HuH-7.5 (cell line): ENCODE data around the gene MRPL46.
"Not testable (repeated sequence)": the region's sequence is repeated elsewhere in the genome, so short reads cannot be mapped to it uniquely, and the experiment has no call there.

Experiments used
- DNase-seq: peaks from one replicate; pipeline ENCODE4 v3.0.0; 2011; ENCODE audit warnings: low spot score

The MRPL46 gene

DNA sequence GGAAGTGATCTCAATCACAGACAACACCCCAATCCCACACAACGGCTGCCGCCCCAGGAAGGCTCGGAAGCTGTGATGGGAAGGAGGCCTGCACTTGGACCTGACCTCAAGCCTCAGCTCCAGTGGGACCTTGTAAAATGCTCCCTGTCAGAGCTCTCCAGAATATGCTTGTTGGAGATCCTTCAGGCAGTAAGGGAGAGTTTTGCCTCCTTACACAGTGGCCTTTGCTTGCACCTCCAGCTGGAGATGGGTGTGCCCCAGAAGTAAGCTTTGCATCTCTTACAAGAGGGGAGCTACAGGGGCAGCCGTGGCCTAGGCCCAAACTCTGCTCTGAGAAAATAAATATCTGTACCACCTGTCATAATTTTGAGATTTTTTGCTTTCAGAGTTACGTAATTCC, 10.7 kb upstream of the MRPL46 start:
- no peak for DNase-seq

DNA sequence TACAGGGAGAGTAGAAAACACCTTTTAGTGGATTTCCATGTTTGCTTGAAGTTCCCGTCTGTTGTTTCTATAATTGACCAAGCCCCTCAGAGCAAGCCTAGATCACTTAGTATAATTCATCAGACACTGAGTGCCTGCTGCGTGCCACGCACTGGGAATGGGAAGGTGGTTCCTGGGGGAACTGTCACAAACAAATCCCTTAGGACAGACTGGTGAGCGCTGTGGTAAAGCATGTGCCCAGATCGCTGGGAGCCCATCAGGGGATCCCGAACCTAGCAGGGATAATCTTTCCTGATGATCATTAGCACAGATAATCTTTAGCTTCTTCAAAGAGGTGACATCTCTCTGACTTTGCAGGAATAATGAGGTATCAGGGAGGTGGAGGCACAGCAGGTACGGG, 9.9 kb upstream of the MRPL46 start:
- DNase-seq, result no peak

DNA sequence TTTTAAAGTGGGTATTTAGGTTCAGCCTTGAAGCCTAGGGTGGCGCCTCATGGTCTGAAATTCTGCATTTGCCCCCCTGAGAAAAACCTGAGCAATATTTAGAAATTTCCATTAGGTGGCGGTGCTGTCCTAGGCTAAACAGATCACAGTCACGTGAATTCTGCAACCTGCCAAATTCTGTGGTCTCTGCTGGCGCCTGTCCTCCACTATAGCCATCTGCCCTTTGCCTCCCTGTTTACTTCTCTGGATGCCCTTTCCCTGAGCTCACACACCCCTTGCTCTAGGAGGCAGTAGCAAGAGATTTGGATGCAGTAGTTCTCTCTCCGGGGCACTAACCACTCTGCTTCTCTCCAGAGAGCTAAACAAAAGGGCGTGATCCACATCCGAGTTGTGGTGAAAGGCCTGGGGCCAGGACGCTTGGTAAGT, 9.5 kb upstream of the MRPL46 start:
- peak; percentile 40 for DNase-seq

DNA sequence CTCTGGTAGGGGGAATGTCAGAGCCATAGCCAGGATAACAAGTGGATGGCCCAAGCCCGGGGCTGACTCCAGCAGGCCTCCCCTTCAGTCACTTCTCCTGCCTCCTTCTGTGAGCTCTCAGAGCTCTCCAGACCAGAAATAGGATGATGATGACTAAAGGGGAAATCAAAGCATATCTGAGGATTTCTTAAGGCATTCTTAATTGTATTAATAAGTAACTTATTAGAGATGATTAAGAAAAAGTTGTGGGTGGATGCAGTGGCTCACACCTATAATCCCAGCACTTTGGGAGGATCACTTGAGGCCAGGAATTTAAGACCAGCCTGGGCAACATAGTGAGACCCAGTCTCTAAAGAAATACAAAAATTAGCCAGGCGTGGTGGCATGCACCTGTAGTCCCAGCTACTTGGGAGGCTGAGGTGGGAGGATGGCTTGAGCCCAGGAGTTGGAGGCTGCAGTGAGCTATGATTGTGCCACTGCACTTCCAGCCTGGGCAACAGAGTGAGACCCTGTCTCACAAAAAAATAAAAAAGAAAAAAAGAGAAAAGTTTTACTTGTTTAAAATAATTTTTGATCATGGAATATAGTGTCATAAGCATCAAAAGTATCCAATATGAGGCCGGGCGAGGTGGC, 6.6 kb upstream of the MRPL46 start:
- DNase-seq, result not testable (repeated sequence)

DNA sequence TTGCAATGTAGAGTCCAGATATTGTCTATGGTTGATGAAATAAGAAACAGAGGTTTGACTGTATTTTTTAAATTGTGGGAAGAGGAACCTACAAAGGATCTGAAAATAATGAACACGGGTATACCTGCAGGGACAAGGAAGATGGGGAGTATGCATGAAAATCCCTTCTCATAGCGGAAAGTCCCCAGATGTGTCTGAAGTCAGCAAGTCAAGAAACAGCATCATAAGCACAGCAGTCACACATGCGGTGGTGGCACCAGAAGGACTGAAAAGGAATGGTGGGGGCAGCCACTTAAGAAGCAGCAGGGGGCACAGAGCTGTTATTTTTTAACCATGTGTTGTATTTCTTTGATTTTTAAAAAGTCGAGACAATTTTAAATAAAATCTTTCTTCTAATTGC, 5.0 kb upstream of the MRPL46 start:
- no peak for DNase-seq

DNA sequence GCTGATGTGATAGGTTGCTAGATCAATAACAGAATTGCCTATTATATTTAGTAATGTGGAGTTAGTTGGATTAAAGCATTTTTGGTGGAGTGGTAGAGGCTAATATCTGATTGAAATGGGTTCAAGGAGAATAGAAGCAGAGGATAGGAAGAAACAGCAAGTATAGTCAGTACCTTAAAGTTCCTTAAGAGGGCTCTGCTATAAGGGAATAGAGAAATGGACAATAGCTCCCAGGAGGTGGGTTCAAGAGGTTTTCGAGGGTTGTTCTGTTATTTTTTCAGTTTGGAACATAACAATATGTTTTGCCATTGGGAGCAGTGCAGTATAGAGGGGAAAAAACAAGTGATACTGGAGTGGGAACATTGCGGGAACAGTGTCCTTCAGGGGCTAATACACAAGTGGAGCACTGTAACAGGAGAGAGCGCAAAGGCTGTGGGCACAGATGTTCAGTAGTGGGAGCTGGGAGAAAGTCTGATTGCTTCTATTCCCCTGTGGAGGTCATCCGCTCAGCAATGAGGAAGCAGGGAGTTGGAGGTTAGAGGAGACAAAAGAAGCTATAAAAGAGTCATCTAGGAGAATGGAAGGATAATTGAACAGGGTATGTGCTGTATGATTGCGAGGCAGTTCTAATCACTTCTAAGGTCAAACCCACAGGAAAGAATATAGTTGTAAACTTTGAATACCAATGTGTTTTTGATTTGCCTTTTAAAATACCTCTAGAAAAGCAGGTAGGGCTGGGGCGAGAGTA, 3.6 kb upstream of the MRPL46 start:
- no peak for DNase-seq

DNA sequence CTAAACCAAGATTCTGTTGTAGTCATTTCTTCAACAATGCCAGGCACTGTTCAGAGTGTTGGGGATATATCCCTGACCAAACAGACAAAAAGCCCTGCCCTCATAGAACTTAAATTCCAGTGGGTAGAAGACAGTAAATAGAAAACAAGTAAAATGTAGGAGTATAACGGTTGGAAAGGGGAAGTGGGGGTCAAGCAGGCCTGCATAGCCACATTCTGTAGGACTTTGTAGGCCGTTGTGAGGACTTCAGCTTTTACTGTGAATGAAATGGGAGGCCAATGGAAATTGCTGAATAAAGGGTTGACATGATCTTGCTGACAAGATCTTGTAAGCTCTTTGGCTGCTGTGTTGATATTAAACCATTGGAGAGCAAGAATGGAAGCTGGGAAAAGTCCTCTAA, 2.1 kb upstream of the MRPL46 start:
- DNase-seq, result no peak

DNA sequence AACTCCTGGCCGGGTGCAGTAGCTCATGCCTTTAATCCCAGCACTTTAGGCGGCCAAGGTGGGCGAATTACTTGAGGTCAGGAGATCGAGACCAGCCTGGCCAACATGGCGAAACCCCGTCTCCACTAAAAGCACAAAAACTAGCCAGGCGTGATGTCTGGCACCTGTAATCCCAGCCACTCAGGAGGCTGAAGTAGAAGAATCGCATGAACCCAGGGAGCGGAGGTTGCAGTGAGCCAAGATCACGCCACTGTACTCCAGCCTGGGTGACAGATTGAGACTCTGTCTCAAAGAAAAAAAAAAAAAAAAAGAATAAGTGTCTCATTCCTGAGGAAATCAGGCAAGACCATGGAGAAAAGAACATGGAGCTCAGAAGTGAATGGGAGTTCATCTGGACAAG, 1.5 kb upstream of the MRPL46 start:
- not testable (repeated sequence) for DNase-seq

DNA sequence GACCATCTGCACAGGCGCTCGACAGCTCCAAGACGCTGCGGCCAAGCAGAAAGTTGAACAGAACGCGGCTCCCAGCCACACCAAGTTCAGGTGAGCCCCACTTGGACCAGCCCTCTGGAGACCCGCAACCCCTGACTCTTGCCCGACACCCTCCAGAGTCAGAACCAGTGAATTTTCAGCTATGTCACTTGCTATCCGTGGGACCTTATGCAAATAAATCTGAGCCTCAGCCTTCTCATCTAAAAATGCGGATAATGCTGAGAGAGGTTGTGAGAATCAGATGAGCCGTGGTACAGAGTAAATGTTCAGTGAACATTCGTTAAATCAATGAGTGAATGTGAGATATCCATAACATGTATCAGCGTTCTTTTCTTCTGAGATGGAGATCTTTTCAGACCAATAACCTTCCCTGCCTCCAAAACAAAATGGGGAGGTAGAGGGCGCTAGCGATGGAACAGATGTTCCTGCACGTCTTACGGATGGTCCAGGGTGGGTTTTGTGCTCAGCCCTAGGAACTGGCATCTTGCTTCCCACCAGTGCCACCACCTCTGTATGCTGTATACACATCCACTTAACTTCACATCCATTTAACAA, 844 bp upstream of the MRPL46 start:
- no peak for DNase-seq

DNA sequence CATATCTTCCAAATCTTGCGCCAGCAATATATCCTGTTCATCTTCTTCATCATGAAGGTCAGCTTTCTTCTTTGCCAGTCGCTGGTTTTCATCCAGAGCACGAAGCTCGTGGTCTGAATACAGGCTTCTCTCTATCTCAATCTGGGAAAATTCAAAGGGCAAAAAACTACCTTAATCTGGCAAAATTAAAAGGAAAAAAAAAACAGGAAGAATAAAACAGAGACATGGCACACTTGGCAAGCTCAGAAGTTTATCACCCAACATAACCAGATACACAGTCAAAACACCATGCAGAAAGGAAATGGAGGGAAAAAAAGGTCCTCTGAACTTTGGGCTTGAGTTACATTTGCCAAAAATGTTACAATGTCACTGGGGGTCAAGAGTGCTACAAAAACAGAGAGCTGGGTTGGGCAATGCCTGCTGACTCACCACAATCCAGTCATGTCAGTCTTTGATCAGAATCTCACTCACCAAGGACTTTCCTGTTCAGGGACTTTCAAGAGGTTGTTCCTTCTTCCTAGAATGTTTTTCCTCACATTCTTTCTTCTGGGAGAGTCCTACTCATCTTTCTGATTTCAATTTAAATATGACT, 1.5 kb downstream of the MRPL46 start:
- DNase-seq, result no peak

DNA sequence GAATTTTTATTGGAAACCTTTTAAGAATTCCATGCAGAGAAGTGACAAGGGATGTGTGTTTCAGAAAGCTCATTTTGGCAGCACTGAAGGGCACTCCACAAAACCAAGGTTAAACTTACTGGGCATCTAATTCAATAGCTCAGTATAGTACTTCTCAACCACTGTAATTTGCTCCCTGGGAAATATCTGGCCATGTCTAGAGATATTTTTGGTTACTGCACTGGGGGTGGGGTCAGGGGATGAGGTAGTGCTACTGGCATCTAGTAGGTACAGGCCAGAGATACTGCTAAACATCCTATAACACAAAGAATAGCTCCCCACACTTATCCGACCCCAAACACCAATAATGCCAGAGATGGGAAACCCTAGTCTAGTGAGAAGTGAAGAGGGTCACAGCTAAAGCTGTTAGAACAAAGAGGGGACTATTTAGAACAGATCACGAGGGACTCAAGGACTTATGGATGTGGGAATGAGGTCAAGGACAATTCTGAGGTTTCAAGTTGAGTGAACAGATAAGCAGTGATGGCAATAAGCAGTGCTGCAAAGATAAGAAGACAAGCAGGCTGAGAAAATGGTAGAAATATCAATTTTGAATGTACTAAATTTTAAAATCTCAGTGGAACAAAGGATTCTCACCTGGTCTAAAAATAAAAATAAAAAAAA, 3.2 kb downstream of the MRPL46 start:
- DNase-seq, result no peak

DNA sequence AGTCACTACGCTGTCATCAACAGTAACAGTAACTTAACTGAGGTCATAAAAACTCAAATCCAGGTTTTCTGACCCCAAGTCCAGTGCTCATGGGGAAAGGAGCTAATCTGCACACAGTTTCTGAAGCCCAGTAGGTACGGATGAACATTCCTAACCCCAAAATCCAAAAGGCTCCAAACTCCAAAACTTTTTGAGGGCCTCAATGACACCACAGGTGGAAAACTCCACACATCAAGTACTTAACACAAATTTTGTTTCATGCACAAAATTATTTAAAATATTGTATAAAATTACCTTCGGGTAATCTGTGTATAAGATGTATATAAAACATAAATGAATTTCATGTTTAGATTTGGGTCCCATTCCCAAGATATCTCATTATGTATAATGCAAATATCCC, 10.5 kb downstream of the MRPL46 start:
- no peak for DNase-seq

DNA sequence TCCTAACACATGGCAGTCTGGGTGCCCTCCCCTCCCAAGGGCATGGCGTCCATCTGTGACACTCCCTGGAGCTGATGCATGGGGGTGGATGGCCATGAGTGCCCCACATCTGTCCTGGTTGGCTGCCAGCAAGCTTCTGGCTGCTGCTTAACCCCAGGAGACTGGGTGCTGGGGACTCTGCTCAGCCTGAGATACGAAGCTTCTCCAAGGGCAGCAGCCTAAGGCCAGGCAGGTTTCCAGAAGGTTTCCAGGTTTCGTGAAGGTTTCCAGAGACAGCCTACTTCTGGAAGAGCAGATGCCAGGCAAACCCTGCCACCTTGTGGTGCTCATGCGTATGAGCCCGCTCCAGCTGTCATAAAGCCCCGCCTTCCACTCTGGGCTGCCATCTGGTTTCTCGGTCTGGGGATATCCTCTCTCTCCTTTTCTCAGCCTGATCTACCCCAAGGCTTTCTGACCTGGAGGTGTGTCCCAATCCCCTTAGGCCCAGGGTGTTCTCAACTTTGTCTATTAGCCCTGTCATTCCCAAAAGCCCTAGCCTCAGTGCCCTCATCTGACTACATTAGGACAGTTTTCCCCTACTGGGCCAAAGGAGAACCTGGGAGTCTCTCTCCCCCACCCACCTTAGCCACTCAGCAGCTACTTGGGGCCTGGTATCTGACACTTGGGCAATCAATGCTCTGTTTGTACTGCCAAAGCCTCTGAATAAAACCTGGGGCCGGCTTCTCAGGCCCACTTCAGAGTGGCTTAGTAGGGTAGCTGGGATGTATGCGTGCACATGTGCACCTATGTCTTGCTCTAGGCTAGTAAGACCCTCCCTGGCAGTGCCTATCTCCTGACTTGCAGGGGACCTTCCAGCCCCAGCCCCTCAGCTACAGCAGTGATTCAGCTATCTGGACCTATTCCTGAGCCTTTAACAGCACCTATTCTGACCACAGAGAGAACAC, 12.0 kb downstream of the MRPL46 start:
- peak; percentile 45 for DNase-seq

DNA sequence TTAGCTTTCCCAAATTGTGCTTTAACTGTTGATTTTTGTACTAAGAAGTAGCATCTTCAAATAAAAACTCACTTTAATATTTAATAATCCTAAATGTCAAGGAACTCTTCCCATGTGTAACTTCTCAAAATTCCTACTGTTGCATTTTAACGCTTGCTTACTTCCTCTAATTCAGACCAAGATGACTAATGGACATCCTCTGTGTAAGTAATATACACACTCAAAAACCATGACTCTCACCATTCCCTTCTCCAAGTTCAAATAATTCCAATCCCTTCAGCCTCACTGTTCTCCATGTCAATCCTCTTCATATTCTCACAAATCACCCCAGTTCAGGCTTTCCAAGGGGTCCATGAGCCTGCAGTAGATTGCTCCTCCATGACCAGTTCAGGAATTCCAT, 13.0 kb downstream of the MRPL46 start:
- DNase-seq, result no peak

DNA sequence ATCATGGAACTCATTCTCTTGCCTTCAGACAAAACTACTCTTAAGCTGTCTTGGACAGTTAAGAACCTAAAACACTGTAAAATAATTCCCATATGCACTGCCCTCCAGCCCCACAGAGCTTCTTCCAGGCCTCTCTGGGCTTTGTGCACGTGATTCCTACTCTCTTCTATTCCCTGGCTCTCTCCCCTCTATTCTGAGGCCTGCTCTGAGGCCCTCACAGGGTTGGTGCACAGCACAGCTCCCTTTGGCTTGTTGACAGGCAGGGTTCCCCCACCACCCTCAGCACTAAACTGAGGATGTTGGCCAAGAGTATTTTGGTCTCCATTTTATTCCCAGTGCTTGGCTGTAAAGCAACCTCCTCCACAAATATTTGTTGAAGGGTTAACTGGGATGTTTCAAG, 13.5 kb downstream of the MRPL46 start:
- no peak for DNase-seq

DNA sequence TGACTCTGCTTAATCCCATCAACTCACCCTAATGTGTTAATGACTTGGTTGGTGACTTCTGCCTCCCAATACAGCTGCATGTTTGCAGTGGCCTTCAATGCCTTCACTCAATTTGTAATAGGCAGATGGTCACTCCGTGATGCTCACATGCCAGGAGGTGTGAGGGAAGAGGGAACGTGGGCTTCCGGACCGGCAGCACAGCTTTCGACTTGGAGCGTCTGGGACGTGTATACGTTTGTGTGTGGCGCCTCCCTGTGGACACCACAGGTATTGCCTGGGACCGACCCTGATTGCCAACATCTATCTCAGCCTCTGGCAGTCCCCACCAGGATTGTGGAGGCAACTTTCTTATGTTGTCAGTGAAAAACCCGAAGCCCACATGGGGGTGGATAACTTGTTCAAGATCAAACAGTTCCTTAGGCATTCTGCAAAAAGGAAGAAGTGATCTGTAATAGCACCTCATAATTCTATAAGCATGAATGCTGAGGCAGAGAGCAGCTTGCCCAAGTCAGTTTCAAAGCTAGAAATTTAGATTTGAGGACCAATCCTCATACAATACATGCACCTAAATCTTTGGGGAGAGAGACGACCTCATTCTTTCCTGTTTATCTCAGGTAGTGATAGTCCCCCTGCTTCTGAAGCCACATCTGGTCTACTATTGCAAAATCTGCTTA, 16.9 kb downstream of the MRPL46 start:
- DNase-seq, result peak; percentile 65

DNA sequence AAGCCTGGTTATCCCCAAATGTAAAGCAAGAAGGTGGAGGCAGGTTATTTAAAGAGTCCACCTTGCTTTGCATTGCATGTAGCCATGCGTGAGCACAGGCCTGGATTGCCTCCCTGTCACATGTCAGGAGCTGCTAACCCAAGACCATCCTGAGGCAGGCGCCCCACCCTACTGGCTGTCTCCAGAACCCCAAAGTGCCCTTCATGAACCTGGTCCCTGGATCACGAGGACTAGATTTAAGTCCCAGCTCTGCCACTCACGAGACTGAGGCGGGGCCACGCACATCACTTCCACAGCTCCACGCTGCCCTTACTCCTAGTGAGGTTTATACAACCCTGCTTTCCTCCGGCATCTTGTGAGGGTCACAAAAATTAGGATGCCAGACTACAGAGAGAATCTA, 17.6 kb downstream of the MRPL46 start:
- no peak for DNase-seq

DNA sequence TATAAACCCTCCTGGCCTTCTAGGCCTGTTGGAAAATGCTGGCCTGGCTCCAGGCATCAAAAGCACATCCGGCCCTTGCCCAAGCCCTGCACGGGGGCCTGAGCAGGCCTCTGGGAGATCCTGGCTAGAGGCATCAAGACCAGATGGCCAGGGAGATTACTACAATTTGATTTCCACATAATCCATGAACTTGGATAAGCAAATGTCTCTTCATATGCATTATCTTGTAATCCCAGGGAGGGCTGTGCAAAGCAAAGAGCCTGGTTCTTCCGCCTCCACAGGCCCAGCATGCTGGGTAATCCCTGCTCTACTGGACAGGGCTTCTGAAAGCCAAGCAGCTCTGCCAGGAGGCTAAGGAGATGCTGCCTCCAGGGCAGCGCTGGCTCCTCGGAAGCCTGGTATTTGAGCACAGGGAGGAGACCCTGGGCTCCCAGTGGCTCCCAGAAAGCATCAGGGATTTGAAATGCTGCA, 18.2 kb downstream of the MRPL46 start:
- no peak for DNase-seq

DNA sequence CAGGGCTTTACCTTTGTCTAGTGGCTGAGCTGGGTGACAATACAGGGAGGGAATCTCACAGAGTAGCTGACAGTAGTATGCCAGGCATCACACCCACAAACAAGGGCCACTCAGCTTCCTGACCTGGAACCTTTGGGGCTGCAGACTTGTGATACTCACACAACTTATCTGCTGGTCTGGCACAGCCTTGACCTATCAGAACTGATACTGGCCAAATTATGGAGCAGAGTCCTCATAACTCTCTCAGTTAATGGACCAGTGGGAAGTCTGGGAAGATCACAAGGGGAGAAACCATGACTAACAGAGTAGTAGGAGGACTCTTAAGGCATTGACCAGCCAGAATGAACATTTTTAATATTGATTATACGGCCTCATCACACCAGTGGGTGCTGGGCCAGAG, 19.4 kb downstream of the MRPL46 start:
- DNase-seq, result no peak

DNA sequence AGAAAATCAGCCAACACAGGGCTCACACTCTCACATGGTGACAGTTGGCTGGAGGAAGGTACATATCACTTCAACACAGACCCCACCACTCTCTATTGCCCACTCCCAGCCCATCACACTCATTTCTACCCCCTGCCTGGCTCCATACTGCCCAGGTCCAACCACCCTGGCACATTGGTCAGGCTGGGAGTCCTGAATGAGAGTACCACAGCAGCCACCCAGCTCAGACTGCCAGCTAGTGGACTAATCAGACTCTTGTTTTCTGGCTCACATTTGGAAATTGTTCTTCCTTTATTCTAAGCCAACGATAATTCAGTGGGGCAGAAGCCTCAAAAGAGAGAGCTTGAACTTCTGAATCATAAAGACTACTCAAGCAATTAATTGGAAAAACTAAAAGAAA, 20.0 kb downstream of the MRPL46 start:
- DNase-seq, result no peak
